Stimulated activated CD8-positive, alpha-beta memory T cell treated with anti-CD3 and anti-CD28 coated beads, Interleukin-4, amount 100 ng/mL, for 1 hour (primary cell): ENCODE results near the gene PEX11B.
A peak's percentile ranks its signal among the peaks of the same experiment; 100 is the strongest.

Experiments used
- DNase-seq, 2 donors: peaks; one replicate each; pipeline ENCODE4 v3.0.0-alpha.2; 2020; ENCODE audit warnings: low read depth in 2 of 2, low spot score in 1 of 2

Gene PEX11B

DNA sequence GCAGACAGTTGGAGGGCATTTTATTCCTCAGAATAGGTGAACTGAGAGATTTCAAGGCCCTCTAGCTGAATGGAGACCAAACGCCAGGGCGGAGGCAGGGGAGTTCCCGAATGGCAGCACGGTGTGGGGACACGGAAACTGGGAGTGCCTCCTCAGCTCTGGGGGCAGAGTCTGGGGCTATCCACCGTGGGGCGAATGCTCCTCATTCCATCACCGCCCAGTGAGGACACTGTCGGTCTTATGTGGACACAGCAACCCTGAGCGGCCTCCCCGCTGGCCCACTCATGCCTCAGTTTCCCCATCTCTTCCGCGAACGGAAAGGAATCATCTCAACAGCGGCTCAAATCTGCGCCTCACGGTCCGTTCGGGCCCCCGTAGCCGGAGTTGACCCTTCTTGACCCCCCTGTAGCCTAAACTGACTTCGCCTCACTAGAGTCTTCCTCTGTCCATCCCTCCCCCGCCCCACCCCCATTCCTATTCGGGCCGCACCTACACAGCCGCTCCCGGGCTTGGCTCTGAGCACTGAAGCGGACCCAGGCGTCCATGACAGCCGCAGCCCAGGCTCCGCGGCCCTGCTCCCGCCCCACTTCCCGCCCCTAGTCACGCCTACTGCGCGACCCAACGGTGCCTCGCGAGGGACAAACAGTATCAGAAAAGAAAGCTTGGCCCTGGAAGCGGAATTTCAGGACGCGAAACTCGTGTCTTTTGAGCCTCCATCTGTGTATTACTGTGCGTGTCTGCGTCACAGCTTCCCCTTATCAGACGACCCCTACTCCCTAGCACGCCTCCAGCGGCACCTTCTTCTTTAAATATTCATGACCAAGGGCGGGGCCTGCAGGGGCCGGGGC, at the start of gene PEX11B:
Gene PEX11B (minus strand): TSS at position 574 of the 848 bp plus-strand sequence. CDS start 29 bp downstream, at position 545.
- DNase-seq, result peak; percentile 87

DNA sequence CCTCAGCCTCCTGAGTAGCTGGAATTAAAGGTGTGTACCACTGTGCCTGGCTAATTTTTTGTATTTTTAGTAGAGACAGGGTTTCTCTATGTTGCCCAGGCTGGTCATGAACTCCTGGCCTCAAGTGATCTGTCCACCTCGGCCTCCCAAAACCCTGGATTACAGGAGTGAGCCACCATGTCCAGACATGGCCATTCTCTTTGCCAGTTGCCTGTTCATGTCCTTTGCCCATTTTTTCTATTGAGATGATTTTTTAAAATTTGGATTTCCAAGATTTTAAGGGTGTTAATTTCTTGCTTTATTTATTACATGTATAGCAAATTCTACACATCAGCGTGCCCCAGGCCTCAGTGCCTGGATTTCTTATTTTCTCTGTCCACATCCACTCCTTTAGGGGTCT, 48.8 kb upstream of the PEX11B start:
- no peak for DNase-seq

- no peak for DNase-seq
Measured at GRCh38 chr1:145965119-145965744, 46.7 kb upstream of the PEX11B start.

GRCh38 chr1:145964328-145965118, 46.0 kb upstream of the PEX11B start, which contains the start of the genes ANKRD34A and POLR3GL:
Gene ANKRD34A, minus strand, starts transcription at chr1:145964575. Its CDS starts 2,816 bp downstream, at chr1:145961759.
Gene POLR3GL, plus strand, starts transcription at chr1:145964690. Its CDS starts 10,176 bp downstream, at chr1:145974866.
- peak; percentile 77 for DNase-seq

DNA sequence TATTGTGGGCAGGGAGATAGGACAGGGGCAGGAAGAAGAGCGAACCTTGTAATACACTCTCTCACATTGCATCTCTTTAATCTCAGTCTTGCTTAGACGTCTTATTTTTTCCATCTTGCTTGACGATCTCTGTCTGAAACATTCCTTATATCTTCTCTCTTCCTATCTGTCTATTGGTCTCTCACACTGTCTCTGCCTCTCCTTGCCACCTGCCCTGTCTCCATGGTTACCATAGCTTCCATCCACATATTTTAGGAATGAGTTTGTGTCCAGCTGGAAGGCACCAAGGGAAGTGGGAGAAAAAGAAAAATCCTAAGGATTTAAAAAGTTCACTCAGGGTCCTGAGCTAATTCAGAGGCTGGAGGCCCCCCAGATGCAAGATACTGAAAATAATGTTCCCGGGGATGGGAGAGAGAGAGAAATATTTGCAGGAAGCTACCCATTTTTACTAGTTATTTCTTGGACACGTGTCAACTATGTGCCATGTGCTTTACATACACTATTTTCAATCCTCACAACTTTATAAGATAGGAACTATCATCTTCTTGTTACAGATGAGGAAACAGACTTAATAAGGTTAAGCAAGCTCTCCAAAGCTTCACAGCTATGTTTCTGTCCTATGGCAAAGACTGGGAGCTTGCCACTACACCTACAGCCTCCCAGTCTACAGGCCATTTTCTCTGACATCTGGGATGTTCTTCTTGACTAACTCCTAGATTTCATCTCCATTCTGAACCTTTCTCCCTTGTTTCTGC, 44.9 kb upstream of the PEX11B start:
- DNase-seq, result no peak

GRCh38 chr1:145962157-145963102, 43.9 kb upstream of the PEX11B start:
- no peak for DNase-seq

DNA sequence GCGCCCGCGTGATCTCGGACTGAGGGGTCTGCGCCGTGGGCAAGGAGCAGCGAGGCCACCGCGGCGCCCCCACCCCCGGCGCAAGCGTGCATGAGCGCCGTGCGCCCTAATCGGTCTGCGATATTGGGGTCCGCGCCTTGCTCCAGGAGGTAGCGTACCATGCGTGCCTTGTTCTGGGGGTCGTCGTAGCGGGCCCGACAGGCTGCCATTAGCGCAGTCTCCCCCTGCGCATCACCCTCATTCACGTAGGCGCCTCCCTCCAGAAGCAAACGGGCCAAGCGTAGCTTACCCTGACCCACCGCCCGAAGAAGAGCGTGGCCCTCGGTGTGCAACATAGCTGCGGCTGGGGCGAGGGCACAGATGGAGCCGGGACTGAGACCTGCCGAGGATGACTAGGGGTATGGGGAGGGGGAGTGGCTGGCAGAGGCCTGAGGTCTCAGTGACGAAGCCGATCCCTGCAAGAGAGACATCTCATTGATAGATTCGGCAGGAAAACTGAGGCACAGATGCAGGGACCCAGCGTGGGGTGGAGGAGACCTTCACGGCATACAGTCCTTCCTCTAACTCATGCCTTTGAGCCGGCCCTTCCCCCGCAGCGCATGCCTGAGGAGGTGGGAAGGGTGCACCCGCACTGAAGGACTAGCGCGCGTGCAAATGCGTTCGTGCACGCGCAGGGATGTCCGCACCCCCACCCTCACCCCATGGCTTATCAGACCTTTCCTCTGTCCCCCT, 43.1 kb upstream of the PEX11B start:
- no peak for DNase-seq

GRCh38 chr1:145961109-145961424, 42.5 kb upstream of the PEX11B start:
- no peak for DNase-seq

- no peak for DNase-seq
Measured at GRCh38 chr1:145960468-145961108, 42.1 kb upstream of the PEX11B start.

DNA sequence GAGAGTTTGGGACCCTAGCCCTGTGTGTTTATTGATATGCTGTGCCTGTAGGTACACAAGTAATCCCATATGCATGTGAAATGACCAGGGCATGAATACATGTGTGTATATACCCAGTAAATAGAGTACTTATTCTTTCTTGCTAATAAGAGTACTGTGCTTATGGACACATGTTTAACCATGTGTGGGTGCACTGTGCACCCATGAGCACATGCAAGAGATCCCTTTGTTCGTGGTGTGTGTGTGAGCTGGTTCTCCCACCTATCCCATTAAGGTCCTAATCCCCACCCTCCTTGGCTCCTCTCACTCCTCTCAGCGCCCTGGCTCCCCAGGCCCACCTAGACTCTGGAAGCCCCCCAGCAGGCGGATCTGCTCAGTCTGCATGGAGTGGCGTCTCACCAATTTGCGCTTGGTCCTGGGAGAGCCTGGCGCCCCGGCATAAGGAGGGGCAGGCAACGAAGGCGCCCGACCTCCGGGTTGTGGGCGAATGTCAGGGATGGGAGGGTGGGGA, 41.5 kb upstream of the PEX11B start:
- DNase-seq, result no peak

GRCh38 chr1:145959333-145959732, 40.8 kb upstream of the PEX11B start:
- DNase-seq, result no peak

- no peak for DNase-seq
Measured at GRCh38 chr1:145958734-145959133, 40.2 kb upstream of the PEX11B start.

DNA sequence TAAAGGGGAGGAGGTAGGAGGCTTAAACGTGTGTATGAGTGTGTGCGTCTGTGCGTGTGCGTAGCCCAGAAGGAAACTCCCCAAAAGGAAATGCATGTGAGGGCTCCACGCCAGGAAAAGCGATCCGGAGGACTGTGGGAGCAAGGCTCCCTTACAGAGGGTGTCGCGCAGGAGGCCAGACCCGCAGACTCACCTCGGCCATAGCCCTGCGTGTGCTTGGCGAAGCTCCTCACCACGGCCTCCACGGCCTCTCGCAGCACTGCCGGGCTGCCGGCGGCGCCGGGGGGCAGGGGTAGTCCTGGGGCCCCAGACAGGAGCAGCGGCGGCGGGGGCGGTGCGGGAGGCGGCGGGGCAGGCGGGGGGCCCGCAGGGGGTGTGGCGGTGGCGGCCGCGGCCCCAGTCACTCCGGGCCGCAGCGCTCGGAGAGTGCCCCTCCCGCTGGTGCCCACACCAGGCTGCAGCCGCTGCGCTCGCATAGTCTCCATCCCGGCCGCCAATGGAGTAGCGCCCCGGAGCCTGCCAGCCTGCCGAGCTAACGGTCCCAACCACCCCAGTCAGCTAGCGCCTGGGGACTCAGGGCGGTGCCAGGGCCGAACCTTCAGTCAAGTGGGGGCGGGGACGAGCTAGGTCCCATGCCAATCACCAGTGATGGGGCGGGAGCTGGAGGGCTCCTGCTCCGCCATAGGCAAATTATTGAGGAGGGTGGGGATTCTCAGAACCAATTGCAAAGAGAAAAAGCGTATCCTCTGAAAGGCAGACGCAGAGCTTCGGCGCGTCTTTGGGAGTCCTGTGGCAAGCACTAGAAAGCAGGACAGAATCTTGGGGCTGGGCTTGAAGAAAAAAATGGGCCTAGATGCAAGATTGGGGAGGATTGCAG, 39.2 kb upstream of the PEX11B start, which contains the start of gene LIX1L:
Gene LIX1L (minus strand): TSS at position 575 of the 877 bp plus-strand sequence. CDS start 90 bp downstream, at position 485.
- peak; percentile 90 to 91 for DNase-seq

- no peak for DNase-seq
Measured at GRCh38 chr1:145956781-145957442, 38.4 kb upstream of the PEX11B start.

- no peak for DNase-seq
Measured at GRCh38 chr1:145956361-145956760, 37.8 kb upstream of the PEX11B start.

- DNase-seq, result no peak
Measured at GRCh38 chr1:145955436-145955835, 36.9 kb upstream of the PEX11B start.

GRCh38 chr1:145953861-145954260, 35.3 kb upstream of the PEX11B start:
- DNase-seq, result no peak
